ENCODE results near the gene ARID1A. TPM values are rescaled to one million over a fixed set of nuclear protein-coding genes. Genes with fewer than 3 reads are reported as not detected.

Gene ARID1A
- total and polyA plus RNA-seq, 2 of the 8 experiments (the other 6 are each of a cell fraction or from before 2014, with no cell fraction given) = 52.1 to 103 TPM

GRCh38 chr1:26779098-26779668 is 83.4 kb downstream of the ARID1A start (continued):
- TF ChIP-seq CHD7 (IDR thresholded peaks at IDR 0.05; ENCODE audit: insufficient replicate concordance, low read length) (no peak), TEAD4 (IDR thresholded peaks at IDR 0.05; ENCODE audit: low read depth, low read length) (no peak), PHF8 (conservative IDR thresholded peaks at IDR 0.05; ENCODE audit: low read depth, low read length) (no peak), HDAC2 (IDR thresholded peaks at IDR 0.05; ENCODE audit: borderline replicate concordance in 1 of 2, low read depth in 2 of 2, low read length in 2 of 2) (no peak), YY1 (IDR thresholded peaks at IDR 0.05; ENCODE audit: low read depth, low read length) (no peak), RNF2 (IDR thresholded peaks at IDR 0.05; ENCODE audit: borderline replicate concordance, low read depth, low read length, missing control alignments, poor library complexity, severe bottlenecking) (no peak), TAF7 (optimal IDR thresholded peaks at IDR 0.05; ENCODE audit: borderline replicate concordance, low read depth, low read length) (no peak), SP2 (IDR thresholded peaks at IDR 0.05; ENCODE audit: low read length) (no peak), BACH1 (IDR thresholded peaks at IDR 0.05; ENCODE audit: low read length) (no peak)

Measured in H1 (cell line).